Measurements from ENCODE around the gene ARHGEF1.

- TF ChIP-seq CTCF (IDR thresholded peaks at IDR 0.05; ENCODE audit: borderline replicate concordance, extremely low read depth, low read length, poor library complexity, severe bottlenecking): no peak
- TF ChIP-seq EZH2 (IDR thresholded peaks at IDR 0.05; ENCODE audit: borderline replicate concordance, low read depth, low read length, severe bottlenecking): no peak
Measured at GRCh38 chr19:41956621-41957020, 73.6 kb downstream of the ARHGEF1 start.
